Right lung (tissue), 5 donors: ENCODE data around the gene P2RX3. TPM values are rescaled to one million over a fixed set of nuclear protein-coding genes. Genes with fewer than 3 reads are reported as not detected.
"Not testable (repeated sequence)": the region's sequence is repeated elsewhere in the genome, so short reads cannot be mapped to it uniquely, and the experiment has no call there.

Experiments
- DNase-seq, 2 donors: peaks; one replicate each; pipeline ENCODE4 v3.0.0-alpha.2; 2013
- polyA plus RNA-seq, 5 donors: library from polyadenylated mRNA; unstranded; fragments of 120-200 nt; gene quantifications; one replicate each; pipeline versions ENCODE4 v1.2.1 to v1.2.3, GENCODE V29; 2013; ENCODE audit warnings: inconsistent platforms in 1 of 5, low replicate concordance in 1 of 5; ENCODE audit not compliant: insufficient read length in 5 of 5, insufficient read depth in 1 of 5

Gene P2RX3
- polyA plus RNA-seq, 5 donors, result 0.16 to 0.28 (median 0.23) TPM; not detected in 1

GRCh38 chr11:57397394-57397990, 59.3 kb downstream of the P2RX3 start:
- no peak for DNase-seq

GRCh38 chr11:57399221-57399620, 61.1 kb downstream of the P2RX3 start:
- DNase-seq, result no peak

DNA sequence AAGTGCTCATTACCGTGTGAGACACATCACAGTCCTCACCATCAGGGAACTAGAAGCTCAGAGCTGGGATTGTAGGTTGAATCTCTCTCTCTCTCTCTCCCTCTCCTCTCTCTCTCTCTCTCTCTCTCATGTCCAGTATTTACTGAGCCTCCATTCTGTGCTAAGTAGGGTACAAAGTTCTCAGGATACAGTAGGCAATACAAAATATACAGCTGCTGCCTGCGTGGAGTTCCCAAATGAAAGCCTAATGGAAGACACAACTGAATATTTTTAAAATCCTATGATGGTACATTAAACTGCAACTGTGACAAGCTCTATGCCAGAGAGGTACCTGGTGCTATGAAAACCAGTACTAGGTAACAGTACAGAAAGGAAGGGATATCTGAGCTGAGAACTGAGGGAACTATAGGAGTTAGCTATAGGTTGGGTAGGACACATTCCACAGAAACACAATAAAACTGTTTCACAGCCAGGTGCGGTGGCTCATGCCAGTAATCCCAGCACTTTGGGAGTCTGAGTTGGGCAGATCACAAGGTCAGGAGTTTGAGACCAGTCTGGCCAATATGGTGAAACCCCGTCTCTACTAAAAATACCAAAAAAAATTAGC, 61.9 kb downstream of the P2RX3 start:
- no peak for DNase-seq

- DNase-seq, result no peak
Observed at GRCh38 chr11:57402188-57403002, 64.2 kb downstream of the P2RX3 start.

DNA sequence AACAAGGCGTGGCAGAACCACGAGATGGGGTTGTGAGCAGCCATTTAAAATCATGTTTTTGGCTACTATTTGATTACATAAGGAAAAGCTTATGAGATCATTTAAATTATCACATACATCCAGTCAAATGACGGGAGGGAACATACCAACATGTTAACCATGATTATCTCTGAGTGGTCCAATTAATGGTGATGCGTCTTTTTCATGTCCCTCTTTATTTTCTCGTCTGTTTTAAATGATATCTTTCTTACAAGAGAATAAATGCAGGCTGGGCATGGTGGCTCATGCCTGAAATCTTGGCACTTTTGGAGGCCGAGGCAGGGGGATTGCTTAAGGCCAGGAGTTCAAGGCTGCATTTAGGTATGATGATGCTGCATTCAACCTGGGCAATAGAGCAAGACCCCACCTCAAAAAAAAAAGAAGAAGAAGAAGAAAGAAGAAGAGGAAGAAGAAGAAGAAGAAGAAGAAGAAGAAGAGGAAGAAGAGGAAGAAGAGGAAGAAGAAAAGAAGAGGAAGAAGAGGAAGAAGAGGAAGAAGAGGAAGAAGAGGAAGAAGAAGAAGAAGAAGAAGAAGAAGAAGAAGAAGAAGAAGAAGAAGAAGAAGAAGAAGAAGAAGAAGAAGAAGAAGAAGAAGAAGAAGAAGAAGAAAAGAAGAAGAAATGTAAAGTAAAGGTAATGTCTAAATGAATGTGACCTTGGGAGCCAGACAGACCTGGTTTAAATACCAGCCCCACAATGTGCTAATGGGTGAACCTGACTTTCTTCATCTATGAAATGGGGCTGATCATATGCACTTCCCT, 65.0 kb downstream of the P2RX3 start:
- not testable (repeated sequence) for DNase-seq

GRCh38 chr11:57403802-57404147, 65.6 kb downstream of the P2RX3 start:
- no peak for DNase-seq

GRCh38 chr11:57405271-57405860, 67.2 kb downstream of the P2RX3 start:
- no peak for DNase-seq

DNA sequence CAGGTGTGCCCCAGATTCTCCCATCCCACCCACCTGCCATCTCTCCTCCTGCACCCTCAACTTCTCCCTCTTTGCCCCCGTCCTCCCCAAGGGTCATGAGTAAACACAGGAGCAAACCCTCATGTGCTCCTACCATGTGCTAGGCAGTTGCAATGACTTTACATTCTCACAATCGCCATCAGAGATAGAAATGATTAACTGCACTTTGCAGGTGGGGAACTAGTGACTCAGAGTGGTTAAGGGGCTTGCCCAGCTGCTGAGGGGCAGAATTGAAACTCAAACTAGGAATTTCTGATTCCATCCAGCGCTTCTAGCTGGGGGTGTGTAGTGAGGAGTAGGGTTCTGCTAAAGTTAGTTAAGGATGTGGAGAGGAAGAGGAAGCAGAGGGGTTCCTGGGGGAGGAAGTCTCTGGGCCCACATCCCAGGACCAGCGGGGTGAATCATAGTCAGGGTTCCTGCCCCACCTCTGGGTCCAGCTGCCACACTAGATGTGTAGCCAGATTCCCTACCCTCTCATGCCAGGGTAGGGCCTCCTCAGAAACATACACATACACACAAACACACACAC, 68.3 kb downstream of the P2RX3 start:
- DNase-seq, result no peak

GRCh38 chr11:57407010-57407920, 69.1 kb downstream of the P2RX3 start:
- DNase-seq, result no peak

DNA sequence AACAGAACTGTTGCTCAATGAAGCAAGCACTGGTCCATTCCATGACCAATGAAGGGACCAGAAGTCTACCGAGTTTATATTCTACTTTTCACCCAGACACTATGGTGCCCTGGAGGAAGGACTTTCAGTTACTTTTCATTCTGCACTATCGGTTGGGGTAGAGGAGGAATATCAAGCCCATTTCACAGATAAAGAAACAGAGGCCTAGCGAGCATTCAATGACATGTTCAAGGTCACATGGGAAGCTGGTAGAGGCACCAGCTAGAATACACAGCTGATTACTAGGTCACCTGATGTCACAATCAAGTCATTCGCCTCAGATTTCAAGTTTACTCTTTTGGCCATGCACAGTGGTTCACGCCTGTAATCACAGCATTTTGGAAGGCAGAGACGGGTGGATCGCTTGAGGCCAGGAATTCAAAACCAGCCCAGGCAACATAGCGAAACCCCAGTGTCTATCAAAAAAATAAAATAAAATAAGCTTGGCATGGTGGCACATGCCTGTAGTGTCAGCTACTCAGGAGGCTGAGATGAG, 69.9 kb downstream of the P2RX3 start:
- no peak for DNase-seq

- no peak for DNase-seq
Observed at GRCh38 chr11:57408771-57409170, 70.6 kb downstream of the P2RX3 start.

DNA sequence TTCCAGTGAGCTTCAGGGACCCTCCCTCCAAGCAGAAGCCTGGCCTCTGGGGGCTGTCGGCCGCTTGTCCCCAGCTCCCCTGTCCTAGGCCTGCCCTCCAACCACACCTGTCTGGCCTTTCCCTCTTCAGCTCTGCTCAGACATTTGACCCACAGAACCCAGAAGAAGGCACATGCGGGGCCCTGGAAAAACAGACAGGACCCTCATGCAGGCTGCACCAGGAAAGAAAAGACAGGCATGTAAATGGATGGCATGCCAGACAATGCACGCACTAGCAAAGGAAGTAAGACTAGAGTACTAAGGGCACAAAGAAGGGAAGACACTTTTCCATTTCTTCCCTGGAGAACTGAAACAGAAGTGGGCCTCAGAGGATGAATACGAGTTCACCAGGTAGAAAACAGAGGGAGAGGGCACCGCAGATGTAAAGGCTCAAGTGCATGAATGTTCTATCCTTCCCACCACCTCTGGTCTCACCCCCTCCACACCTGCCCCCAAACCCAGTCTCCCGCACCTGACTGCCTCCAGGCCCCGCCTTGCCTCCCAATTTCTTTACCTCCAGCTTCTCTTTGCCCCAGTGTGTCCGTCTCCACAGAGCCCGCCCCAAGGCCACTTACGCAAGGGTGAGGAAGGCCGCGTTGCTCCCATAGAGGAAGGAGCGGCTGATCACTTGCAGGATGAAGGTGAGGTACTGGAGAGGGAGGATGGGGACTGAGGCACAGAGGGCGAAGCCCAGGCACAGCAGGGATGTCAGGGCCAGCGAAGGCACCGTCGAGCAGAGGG, 71.4 kb downstream of the P2RX3 start:
- DNase-seq, result no peak

- no peak for DNase-seq
Observed at GRCh38 chr11:57410287-57410686, 72.1 kb downstream of the P2RX3 start.

GRCh38 chr11:57413681-57414080, 75.5 kb downstream of the P2RX3 start:
- DNase-seq, result no peak

DNA sequence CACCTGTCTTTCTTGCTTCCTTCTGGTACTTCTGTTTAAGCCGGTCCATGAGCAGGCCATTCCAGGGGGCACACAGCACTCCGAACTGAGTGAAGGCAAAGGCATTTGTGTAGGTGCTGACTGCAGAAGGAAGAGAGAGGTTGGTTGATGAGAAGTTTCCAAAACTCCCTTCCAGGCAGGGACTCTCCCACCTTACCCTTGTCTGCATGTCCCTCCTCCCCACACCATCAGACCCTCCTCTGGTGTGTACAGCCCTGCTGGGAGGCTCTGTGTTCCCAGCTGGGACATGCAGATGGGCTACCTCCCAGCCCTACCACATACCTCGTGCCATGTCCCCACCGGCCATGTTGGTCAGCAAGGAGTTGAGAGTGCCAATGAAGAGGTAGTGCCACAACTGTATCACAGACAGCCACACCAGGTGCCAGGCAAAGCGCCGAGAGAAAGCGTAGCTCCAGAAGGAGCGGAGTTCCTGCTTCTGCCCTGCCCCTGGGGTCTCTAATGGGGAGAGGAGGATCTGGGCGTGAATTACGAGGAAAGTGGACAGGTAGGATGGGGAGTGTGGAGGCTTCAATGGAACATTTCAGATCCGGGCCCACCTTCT, 76.6 kb downstream of the P2RX3 start:
- DNase-seq, result no peak

DNA sequence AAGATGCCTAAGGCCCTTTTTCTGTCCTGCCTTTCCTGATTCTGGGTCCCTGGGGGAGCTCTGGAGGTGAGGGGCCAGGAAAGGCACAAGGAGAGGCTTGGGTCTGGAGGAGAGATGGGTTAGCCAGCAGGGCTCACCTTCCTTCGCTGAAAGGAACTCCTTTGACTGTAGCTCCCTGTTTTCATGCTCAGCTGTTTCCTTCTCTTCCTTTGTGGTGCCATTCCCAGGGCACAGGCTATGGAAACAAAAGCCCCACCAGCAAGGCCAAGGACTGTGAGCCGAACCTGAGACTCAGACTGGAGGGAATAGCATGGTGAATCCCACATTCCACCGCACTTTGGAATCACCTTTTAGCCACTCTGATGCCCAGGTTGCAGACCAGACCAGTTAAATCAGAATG, 78.3 kb downstream of the P2RX3 start:
- DNase-seq, result no peak

GRCh38 chr11:57417056-57417455, 78.9 kb downstream of the P2RX3 start:
- DNase-seq, result peak in 1 of 2 donors; percentile 50

GRCh38 chr11:57418131-57418530, 80.0 kb downstream of the P2RX3 start:
- no peak for DNase-seq

DNA sequence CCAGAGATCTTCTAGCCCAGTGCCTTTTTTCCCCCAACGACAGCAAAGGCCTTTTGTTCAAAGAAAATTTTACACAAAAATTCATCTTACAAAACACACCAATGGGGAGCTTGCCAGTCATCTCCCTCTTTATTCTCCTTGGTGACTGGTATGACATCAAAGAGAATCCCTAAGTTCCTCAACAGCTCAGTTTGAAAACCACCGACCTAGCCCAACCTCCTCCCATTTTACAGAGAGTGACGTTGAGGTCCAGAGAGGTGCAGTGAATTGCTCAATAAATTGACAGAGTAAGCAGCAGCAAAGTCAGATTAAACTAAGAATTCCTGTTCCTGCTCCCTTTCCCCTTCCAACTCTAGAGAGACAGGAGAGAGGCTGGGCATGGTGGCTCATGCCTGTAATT, 81.0 kb downstream of the P2RX3 start:
- DNase-seq, result no peak
